ENCODE measurements around the gene ARHGAP19.

GRCh38 chr10:97215619-97216260 lies 76.7 kb downstream of the ARHGAP19 start:
- TF ChIP-seq ZBTB21 (tag by site-specific recombination; IDR thresholded peaks at IDR 0.05) (no peak), ZNF335 (tag by site-specific recombination; conservative IDR thresholded peaks at IDR 0.05) (no peak)
